GM12878 (cell line): Measurements from ENCODE around the gene RSRP1. TPM values are rescaled to one million over a fixed set of nuclear protein-coding genes. Genes with fewer than 3 reads are reported as not detected.
A peak's percentile ranks its signal among the peaks of the same experiment; 100 is the strongest.

Experiments
- BCL11A ChIP-seq: IDR thresholded peaks from 2 replicates; pipeline ENCODE4 v1.6.1; 2011; ENCODE audit warnings: low read depth, low read length
- BHLHE40 ChIP-seq, 2 experiments: fragments of 450-650 bp in 1 of 2; IDR thresholded peaks; 2 replicates each; pipeline ENCODE4 v1.6.1; 2011 to 2017; ENCODE audit warnings: low read depth in 2 of 2, borderline replicate concordance in 1 of 2, improper control_type of control experiment in 1 of 2, low read length in 1 of 2, mild to moderate bottlenecking in 1 of 2
- CREM ChIP-seq: IDR thresholded peaks from 2 replicates; pipeline ENCODE4 v1.6.1; 2014; ENCODE audit warnings: antibody characterized with exemption, low read depth
- DPF2 ChIP-seq: fragments of 450-650 bp; IDR thresholded peaks from 2 replicates; pipeline ENCODE4 v1.6.1; 2017; ENCODE audit warnings: mild to moderate bottlenecking
- EZH2 ChIP-seq: IDR thresholded peaks from 2 replicates; pipeline ENCODE4 v1.6.1; 2012; ENCODE audit warnings: low read depth, mild to moderate bottlenecking, control low read depth, inconsistent platforms, low read length, borderline replicate concordance; ENCODE audit not compliant: control insufficient read depth
- FOXK2 ChIP-seq: fragments of 450-650 bp; IDR thresholded peaks from 2 replicates; pipeline ENCODE4 v1.6.1; 2017; ENCODE audit warnings: mild to moderate bottlenecking, moderate library complexity
- GATAD2B ChIP-seq: fragments of 450-650 bp; conservative IDR thresholded peaks from 2 replicates; pipeline ENCODE4 v1.6.1; 2017; ENCODE audit warnings: low read depth, mild to moderate bottlenecking, moderate library complexity
- IKZF1 ChIP-seq: fragments of 450-650 bp; conservative IDR thresholded peaks from 2 replicates; pipeline ENCODE4 v1.6.1; 2017; ENCODE audit warnings: antibody characterized with exemption, mild to moderate bottlenecking
- MTA3 ChIP-seq: IDR thresholded peaks from 2 replicates; pipeline ENCODE4 v1.6.1; 2012; ENCODE audit warnings: low read length, inconsistent platforms, borderline replicate concordance
- POLR2A ChIP-seq: IDR thresholded peaks from 2 replicates; pipeline ENCODE4 v1.6.1; 2011; ENCODE audit warnings: low read depth, mild to moderate bottlenecking, low read length
- POLR2AphosphoS5 ChIP-seq: IDR thresholded peaks from 2 replicates; pipeline ENCODE4 v1.6.1; 2011; ENCODE audit warnings: mild to moderate bottlenecking, low read length, inconsistent platforms
- RAD21 ChIP-seq: IDR thresholded peaks from 2 replicates; pipeline ENCODE4 v1.6.1; 2011; ENCODE audit warnings: mild to moderate bottlenecking, low read depth, low read length, moderate library complexity; ENCODE audit not compliant: insufficient read depth
- RAD51 ChIP-seq: fragments of 450-650 bp; IDR thresholded peaks from 2 replicates; pipeline ENCODE4 v1.6.1; 2016; ENCODE audit warnings: moderate library complexity, mild to moderate bottlenecking, inconsistent platforms
- RUNX3 ChIP-seq: IDR thresholded peaks from 2 replicates; pipeline ENCODE4 v1.6.1; 2012; ENCODE audit warnings: low read length, inconsistent platforms
- SMAD5 ChIP-seq: IDR thresholded peaks from 2 replicates; pipeline ENCODE4 v1.6.1; 2016; ENCODE audit warnings: antibody characterized with exemption, low read depth
- SMARCA5 ChIP-seq: fragments of 450-650 bp; IDR thresholded peaks from 2 replicates; pipeline ENCODE4 v1.6.1; 2017; ENCODE audit warnings: mild to moderate bottlenecking
- TCF3 ChIP-seq: IDR thresholded peaks from 2 replicates; pipeline ENCODE4 v1.6.1; 2012; ENCODE audit warnings: low read depth, mild to moderate bottlenecking, low read length, borderline replicate concordance; ENCODE audit not compliant: insufficient read depth
- TCF7 ChIP-seq: IDR thresholded peaks from 2 replicates; pipeline ENCODE4 v1.6.1; 2014; ENCODE audit warnings: antibody characterized with exemption, borderline replicate concordance
- ZBED1 ChIP-seq: IDR thresholded peaks from 2 replicates; pipeline ENCODE4 v1.6.1; 2016; ENCODE audit warnings: borderline replicate concordance
- ZNF217 ChIP-seq: fragments of 450-650 bp; IDR thresholded peaks from 2 replicates; pipeline ENCODE4 v1.6.1; 2017; ENCODE audit warnings: antibody characterized with exemption, mild to moderate bottlenecking
- polyA plus RNA-seq, 11 experiments: library from polyadenylated mRNA; depleted of rRNA in 4 of 11; unstranded in 6 of 11; stranded (reverse) in 5 of 11; fragments of >200 nt; fragmentation: Nextera tagmentation in 4 of 11; fragmentation: Illumina TruSeq in 1 of 11; extraction: Ambion mirVana in 4 of 11; extraction: Trizol in 1 of 11; gene quantifications; 1 replicate in 1 of 11; 2 replicates in 10 of 11; pipeline versions ENCODE4 v1.2.1 to v1.2.3, GENCODE V29; 2011 to 2016; ENCODE audit warnings: inconsistent platforms in 2 of 11, missing spikeins in 2 of 11, low read depth in 1 of 11
- total RNA-seq, 4 experiments: library from RNA; depleted of rRNA in 3 of 4; stranded (reverse); fragments of >200 nt in 3 of 4; fragmentation: Illumina TruSeq in 1 of 4; extraction: Trizol in 1 of 4; gene quantifications; 2 replicates each; pipeline versions ENCODE4 v1.2.1 to v1.2.3, GENCODE V29; 2013 to 2021
- TF ChIP-seq, protein P1 (sequence below): fragments of 450-650 bp; IDR thresholded peaks from 2 replicates; pipeline ENCODE4 v1.6.1; 2014; ENCODE audit warnings: mild to moderate bottlenecking
- TF ChIP-seq, protein P2 (sequence below): fragments of 450-650 bp; IDR thresholded peaks from 2 replicates; pipeline ENCODE4 v1.6.1; 2017; ENCODE audit warnings: low read depth, mild to moderate bottlenecking, moderate library complexity
- TF ChIP-seq, protein P3 (sequence below): IDR thresholded peaks from 2 replicates; pipeline ENCODE4 v1.6.1; 2012; ENCODE audit warnings: low read depth, low read length, improper control_type of control experiment
- TF ChIP-seq, protein P4 (sequence below): fragments of 450-650 bp; IDR thresholded peaks from 2 replicates; pipeline ENCODE4 v1.6.1; 2018; ENCODE audit warnings: mild to moderate bottlenecking, low read depth, moderate library complexity; ENCODE audit not compliant: partially characterized antibody

RSRP1 gene
- total and polyA plus RNA-seq, 10 of the 15 experiments (the other 5 are each of a cell fraction or from before 2014, with no cell fraction given), result 23.5 to 128 (median 90.0) TPM

DNA sequence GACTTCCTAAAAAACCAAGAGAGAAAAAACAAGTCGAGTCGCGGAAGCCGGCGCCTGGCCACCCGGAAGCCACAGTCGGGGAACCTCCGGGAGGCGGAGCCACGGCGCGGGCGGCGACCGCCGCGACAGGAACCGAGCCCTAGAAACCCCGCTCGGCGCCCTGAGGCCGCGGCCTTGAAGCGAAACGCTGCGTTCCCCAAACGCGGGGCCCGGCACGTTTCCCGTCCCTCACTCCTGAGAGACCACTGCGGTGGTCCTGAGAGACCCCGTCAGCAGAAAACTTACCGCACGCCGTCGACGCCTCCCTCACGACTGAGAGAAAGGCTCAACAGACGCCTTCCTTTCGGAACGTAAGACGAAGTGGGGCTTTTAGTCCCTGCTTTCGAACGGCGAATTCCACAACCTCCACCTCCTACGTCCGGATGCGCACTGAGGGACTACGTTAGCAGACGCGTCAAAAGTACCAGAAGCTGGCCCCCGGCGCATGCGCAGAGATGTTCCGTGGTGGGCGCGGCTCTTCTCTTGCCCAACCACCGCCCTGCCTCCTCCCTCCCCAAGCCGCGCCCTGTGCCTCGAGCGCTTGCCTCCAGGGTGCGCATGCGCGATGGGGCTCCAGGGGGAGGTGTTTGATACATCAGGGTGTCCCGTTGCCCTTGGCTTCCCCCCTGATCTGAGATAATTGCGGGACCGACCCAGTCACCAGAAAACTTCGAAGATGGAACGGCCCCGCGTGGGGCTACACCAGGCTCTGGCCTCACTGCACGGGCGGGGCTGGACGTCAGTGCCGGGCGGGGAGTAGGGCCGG is at the start of gene RSRP1 (continued):
- no peak for TF ChIP-seq EZH2
- TF ChIP-seq TCF3, result peak; percentile 88; the same call in 1 of the 2 replicates
- TF ChIP-seq BHLHE40 (IDR thresholded peaks at IDR 0.05; ENCODE audit: borderline replicate concordance in 1 of 2, low read depth in 2 of 2, low read length in 1 of 2), result peak; percentile 66 to 87; a peak in 3 of 4 replicates
- peak; percentile 91; the same call in 1 of the 2 replicates for TF ChIP-seq DPF2
- TF ChIP-seq GATAD2B, result peak; percentile 70; the same call in 1 of the 2 replicates
- no peak for TF ChIP-seq ZNF217
- TF ChIP-seq, protein P1, sequence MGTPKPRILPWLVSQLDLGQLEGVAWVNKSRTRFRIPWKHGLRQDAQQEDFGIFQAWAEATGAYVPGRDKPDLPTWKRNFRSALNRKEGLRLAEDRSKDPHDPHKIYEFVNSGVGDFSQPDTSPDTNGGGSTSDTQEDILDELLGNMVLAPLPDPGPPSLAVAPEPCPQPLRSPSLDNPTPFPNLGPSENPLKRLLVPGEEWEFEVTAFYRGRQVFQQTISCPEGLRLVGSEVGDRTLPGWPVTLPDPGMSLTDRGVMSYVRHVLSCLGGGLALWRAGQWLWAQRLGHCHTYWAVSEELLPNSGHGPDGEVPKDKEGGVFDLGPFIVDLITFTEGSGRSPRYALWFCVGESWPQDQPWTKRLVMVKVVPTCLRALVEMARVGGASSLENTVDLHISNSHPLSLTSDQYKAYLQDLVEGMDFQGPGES, result no peak
- TF ChIP-seq, protein P2, sequence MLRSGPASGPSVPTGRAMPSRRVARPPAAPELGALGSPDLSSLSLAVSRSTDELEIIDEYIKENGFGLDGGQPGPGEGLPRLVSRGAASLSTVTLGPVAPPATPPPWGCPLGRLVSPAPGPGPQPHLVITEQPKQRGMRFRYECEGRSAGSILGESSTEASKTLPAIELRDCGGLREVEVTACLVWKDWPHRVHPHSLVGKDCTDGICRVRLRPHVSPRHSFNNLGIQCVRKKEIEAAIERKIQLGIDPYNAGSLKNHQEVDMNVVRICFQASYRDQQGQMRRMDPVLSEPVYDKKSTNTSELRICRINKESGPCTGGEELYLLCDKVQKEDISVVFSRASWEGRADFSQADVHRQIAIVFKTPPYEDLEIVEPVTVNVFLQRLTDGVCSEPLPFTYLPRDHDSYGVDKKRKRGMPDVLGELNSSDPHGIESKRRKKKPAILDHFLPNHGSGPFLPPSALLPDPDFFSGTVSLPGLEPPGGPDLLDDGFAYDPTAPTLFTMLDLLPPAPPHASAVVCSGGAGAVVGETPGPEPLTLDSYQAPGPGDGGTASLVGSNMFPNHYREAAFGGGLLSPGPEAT, result peak; percentile 88; the same call in 1 of the 2 replicates
- TF ChIP-seq, protein P3, sequence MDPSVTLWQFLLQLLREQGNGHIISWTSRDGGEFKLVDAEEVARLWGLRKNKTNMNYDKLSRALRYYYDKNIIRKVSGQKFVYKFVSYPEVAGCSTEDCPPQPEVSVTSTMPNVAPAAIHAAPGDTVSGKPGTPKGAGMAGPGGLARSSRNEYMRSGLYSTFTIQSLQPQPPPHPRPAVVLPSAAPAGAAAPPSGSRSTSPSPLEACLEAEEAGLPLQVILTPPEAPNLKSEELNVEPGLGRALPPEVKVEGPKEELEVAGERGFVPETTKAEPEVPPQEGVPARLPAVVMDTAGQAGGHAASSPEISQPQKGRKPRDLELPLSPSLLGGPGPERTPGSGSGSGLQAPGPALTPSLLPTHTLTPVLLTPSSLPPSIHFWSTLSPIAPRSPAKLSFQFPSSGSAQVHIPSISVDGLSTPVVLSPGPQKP, result no peak; the same call in 1 of the 2 replicates
- no peak for TF ChIP-seq MTA3
- TF ChIP-seq POLR2A, result peak; percentile 100
- peak; percentile 99 for TF ChIP-seq SMAD5
- TF ChIP-seq FOXK2, result no peak
- no peak for TF ChIP-seq TCF7
- TF ChIP-seq IKZF1, result peak; percentile 84
- 0 out of 2 replicates have a peak, but pooled peaks have one; percentile 2 for TF ChIP-seq BCL11A
- peak; percentile 99 for TF ChIP-seq SMARCA5
- TF ChIP-seq, protein P4, sequence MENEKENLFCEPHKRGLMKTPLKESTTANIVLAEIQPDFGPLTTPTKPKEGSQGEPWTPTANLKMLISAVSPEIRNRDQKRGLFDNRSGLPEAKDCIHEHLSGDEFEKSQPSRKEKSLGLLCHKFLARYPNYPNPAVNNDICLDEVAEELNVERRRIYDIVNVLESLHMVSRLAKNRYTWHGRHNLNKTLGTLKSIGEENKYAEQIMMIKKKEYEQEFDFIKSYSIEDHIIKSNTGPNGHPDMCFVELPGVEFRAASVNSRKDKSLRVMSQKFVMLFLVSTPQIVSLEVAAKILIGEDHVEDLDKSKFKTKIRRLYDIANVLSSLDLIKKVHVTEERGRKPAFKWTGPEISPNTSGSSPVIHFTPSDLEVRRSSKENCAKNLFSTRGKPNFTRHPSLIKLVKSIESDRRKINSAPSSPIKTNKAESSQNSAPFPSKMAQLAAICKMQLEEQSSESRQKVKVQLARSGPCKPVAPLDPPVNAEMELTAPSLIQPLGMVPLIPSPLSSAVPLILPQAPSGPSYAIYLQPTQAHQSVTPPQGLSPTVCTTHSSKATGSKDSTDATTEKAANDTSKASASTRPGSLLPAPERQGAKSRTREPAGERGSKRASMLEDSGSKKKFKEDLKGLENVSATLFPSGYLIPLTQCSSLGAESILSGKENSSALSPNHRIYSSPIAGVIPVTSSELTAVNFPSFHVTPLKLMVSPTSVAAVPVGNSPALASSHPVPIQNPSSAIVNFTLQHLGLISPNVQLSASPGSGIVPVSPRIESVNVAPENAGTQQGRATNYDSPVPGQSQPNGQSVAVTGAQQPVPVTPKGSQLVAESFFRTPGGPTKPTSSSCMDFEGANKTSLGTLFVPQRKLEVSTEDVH, result peak; percentile 55
- TF ChIP-seq RAD21, result no peak
- TF ChIP-seq RUNX3, result no peak; the same call in 1 of the 2 replicates
- no peak for TF ChIP-seq RAD51
- peak; percentile 95 for TF ChIP-seq ZBED1
- peak; percentile 100 for TF ChIP-seq POLR2AphosphoS5
- peak; percentile 82 for TF ChIP-seq CREM
